Mucosa of stomach (tissue), 1 donor: ENCODE results near the gene EIF2AK3.

Experiments used
- H3K27me3 ChIP-seq: one replicate; pipeline ENCODE4 v1.7.0; 2013; ENCODE audit warnings: mild to moderate bottlenecking, low read length; ENCODE audit not compliant: control insufficient read depth, insufficient read depth
- H3K36me3 ChIP-seq: one replicate; pipeline ENCODE4 v1.7.0; 2013; ENCODE audit warnings: low read length; ENCODE audit not compliant: control insufficient read depth, insufficient read depth
- H3K4me1 ChIP-seq: one replicate; pipeline ENCODE4 v1.7.0; 2013; ENCODE audit warnings: mild to moderate bottlenecking, low read length; ENCODE audit not compliant: control insufficient read depth, insufficient read depth
- H3K4me3 ChIP-seq: one replicate; pipeline ENCODE4 v1.7.0; 2013; ENCODE audit warnings: low read length
- H3K9ac ChIP-seq: one replicate; pipeline ENCODE4 v1.7.0; 2013; ENCODE audit warnings: mild to moderate bottlenecking, low read length, moderate library complexity
- H3K9me3 ChIP-seq: one replicate; pipeline ENCODE4 v1.7.0; 2013; ENCODE audit warnings: mild to moderate bottlenecking, low read length, moderate library complexity; ENCODE audit not compliant: control insufficient read depth
- donor health status: Pancreatic carcinoma.

Gene EIF2AK3

DNA sequence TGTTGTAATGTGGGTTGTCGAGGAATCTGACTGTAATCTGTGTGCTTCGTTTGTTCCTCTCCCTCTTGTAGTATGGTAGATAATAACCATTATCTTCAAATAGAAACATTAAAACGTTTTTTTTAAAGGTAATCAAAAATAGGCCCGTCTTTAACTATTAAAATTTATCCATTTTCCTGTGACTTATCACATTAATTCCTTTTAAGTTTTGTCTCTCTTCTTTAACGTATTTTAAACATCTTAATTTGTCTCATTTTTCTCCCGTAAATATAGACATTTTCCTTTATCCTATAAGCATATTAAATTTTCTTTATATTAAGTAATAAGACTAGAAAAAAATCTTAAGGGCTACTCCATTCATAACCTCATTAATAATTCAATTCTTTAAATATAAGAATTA, 41.3 kb downstream of the EIF2AK3 start:
- H3K9ac ChIP-seq = no peak overlapping the region
- no peaks in the 10 kb centered on the region for H3K4me1 ChIP-seq
- peaks cover 20% of the 10 kb centered on the region for H3K36me3 ChIP-seq
- H3K4me3 ChIP-seq = no peak overlapping the region
- no peaks in the 10 kb centered on the region for H3K27me3 ChIP-seq
- no peaks in the 10 kb centered on the region for H3K9me3 ChIP-seq

DNA sequence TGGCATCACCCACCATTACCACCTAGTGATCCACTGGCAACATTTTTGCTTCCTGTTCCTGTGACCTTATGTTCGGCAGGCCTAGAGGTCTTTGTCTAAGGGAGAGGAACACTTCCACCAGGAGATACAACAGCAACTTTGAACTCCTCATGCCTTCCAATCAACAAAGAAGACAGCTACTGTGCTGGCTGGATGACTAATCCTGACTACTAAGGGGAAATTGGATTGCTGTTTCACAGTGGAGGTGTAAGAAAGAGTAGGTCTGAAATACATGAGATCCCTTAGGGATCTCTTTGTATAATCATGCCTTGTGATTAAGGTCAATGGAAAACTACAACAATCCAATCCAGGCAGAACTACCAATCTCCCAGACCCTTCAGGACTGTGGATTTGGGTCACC, 45.2 kb downstream of the EIF2AK3 start:
- no peaks in the 10 kb centered on the region for H3K9me3 ChIP-seq
- H3K36me3 ChIP-seq = peaks cover 13% of the 10 kb centered on the region
- H3K9ac ChIP-seq = no peak overlapping the region
- H3K27me3 ChIP-seq = no peaks in the 10 kb centered on the region
- H3K4me1 ChIP-seq = no peaks in the 10 kb centered on the region
- H3K4me3 ChIP-seq = no peak overlapping the region

DNA sequence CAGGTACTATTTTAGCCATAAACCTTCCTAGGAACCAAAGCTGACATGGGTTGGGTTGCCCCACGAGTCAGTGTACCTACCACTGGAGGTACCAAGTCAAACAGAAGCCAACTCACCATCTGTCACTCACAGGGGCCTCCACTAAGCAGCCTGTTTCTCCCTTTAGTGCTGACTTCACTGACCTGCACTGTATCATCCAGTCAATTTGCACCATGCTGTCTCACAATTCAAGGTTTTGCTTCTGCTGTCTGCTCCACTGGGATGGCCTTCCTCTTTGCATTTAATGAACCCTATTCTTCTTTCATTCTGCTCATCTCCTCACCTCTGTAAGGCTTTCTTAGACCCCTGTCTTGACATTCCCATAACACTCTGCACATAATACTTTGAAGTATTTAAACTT, 47.2 kb downstream of the EIF2AK3 start:
- no peaks in the 10 kb centered on the region for H3K4me1 ChIP-seq
- no peak overlapping the region for H3K4me3 ChIP-seq
- no peak overlapping the region for H3K9ac ChIP-seq
- no peaks in the 10 kb centered on the region for H3K27me3 ChIP-seq
- no peaks in the 10 kb centered on the region for H3K9me3 ChIP-seq
- H3K36me3 ChIP-seq = peaks cover 12% of the 10 kb centered on the region

DNA sequence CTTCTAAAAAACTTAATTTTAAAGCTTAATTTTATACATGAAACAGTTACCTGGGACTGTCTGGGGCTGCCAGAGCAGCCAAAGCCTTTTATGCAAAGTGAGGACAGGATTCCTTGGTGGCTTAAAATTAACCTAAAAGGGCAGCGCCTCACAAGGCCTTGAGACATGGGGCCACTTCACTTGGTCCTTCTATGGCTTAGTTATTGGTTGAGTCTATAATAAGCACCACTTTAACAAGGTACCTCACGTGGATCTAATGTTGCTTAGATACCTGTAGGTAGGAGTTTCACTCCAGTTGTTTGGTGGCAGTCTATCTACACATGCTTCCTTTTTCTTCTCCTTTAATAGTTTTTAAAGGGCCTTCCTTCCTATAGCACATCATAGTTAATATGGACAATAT, 51.6 kb downstream of the EIF2AK3 start:
- H3K36me3 ChIP-seq = peaks cover 15% of the 10 kb centered on the region
- no peaks in the 10 kb centered on the region for H3K4me1 ChIP-seq
- H3K9me3 ChIP-seq = no peaks in the 10 kb centered on the region
- no peak overlapping the region for H3K9ac ChIP-seq
- H3K27me3 ChIP-seq = no peaks in the 10 kb centered on the region
- H3K4me3 ChIP-seq = no peak overlapping the region

DNA sequence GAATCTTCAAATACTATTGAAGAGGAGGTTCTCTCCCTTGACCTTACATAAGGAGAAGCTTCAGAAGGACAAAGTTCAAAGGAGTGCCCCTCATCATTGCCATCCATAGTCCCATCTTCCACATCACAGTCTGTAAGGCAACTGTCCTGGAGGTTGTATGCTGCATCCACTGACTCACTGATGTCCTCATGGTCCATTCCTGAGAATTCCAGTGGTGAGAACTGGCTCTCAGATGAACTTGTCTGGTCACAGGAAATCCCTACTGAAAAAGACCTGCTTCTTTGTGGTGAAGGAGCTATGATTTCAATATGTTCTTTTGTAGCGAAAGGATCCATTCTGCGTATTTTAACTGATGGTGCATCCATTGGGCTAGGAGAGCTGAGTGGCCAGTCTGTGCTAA, 52.2 kb downstream of the EIF2AK3 start:
- Histone ChIP-seq H3K27me3 (no peaks in the 10 kb centered on the region), H3K36me3 (peaks cover 21% of the 10 kb centered on the region), H3K9me3 (no peaks in the 10 kb centered on the region), H3K4me1 (no peaks in the 10 kb centered on the region), H3K9ac (no peak overlapping the region), H3K4me3 (no peak overlapping the region)

DNA sequence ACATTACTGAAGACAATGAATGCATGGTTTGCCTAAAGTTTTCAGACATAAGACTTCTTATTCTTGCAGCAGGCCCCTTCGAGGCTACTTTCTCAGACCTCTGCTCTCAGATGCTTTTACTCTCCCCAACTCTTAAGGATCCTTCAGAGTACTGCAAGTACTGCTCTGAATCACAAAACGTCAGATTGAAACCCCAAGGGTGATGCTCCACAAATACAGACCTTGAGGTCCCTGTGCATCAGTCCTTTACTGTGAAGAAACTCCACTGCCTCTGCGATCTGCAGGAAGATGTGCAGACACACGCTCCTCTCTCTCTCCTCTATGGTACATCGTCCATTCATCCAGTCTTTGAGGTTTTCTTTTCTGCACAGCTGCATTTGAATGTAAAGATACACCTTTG, 52.8 kb downstream of the EIF2AK3 start:
- no peaks in the 10 kb centered on the region for H3K9me3 ChIP-seq
- H3K27me3 ChIP-seq = no peaks in the 10 kb centered on the region
- H3K36me3 ChIP-seq = peaks cover 21% of the 10 kb centered on the region
- no peak overlapping the region for H3K9ac ChIP-seq
- no peaks in the 10 kb centered on the region for H3K4me1 ChIP-seq
- no peak overlapping the region for H3K4me3 ChIP-seq

DNA sequence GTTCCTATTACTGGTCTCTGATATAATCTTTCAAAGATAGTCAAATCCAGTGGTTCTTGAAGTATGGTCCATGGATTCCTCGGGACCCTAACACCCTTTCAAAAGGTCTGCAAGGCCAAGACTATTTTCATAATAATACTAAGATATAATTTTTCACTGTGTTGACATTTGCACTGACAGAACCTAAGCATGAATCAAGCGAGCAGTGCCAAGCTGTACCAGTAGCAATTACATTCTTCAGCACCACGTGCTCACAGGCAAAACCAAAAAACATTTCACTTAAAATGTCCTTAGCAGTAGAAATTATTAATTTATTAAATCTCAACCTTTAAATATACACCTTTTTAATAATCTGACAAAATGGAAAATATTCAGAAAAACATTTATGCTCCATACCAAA, 59.1 kb downstream of the EIF2AK3 start:
- Histone ChIP-seq H3K9ac (no peak overlapping the region), H3K9me3 (no peaks in the 10 kb centered on the region), H3K4me3 (no peak overlapping the region), H3K4me1 (no peaks in the 10 kb centered on the region), H3K36me3 (peaks cover 13% of the 10 kb centered on the region), H3K27me3 (no peaks in the 10 kb centered on the region)

DNA sequence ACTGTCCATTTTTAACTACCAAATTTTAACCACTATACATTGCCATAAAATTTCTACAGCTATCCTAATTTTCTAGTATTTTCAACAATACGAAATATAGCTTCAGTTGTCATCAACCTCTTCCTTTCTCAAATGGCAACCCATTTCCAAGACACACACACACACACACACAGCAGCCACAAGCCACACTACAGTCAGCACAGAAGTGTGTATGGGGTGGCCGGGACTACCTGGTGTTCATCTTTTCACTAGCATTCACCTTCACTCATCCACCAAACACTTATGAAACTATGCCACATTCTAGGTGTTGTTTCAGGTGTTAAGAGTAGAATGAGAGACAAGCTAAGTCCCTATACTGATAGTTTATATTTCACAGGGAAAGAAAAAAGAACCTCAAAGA, 62.9 kb downstream of the EIF2AK3 start:
- Histone ChIP-seq H3K4me1 (no peaks in the 10 kb centered on the region), H3K9me3 (no peaks in the 10 kb centered on the region), H3K9ac (no peak overlapping the region), H3K36me3 (peaks cover 7% of the 10 kb centered on the region), H3K27me3 (no peaks in the 10 kb centered on the region), H3K4me3 (no peak overlapping the region)

DNA sequence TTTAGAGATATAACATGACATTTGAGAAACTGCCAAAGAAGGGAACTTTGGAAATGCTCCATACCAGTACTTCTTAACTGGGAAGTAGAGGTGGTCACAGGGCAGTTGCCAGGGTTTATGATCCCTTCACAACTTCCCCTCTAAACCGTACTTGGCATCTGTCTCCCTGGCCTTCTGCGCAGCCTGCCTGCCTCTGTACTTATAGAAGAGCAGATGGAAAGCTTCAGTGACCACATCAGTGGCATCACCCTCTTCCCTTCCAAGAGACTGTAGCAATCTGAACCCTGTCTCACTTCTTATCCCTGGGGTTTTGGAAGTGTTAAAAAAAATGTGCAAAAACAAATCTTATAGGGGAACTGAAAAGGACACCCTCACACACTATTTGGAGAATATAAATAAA, 64.1 kb downstream of the EIF2AK3 start:
- Histone ChIP-seq H3K9ac (no peak overlapping the region), H3K36me3 (no peaks in the 10 kb centered on the region), H3K4me1 (no peaks in the 10 kb centered on the region), H3K4me3 (no peak overlapping the region), H3K9me3 (no peaks in the 10 kb centered on the region), H3K27me3 (no peaks in the 10 kb centered on the region)

DNA sequence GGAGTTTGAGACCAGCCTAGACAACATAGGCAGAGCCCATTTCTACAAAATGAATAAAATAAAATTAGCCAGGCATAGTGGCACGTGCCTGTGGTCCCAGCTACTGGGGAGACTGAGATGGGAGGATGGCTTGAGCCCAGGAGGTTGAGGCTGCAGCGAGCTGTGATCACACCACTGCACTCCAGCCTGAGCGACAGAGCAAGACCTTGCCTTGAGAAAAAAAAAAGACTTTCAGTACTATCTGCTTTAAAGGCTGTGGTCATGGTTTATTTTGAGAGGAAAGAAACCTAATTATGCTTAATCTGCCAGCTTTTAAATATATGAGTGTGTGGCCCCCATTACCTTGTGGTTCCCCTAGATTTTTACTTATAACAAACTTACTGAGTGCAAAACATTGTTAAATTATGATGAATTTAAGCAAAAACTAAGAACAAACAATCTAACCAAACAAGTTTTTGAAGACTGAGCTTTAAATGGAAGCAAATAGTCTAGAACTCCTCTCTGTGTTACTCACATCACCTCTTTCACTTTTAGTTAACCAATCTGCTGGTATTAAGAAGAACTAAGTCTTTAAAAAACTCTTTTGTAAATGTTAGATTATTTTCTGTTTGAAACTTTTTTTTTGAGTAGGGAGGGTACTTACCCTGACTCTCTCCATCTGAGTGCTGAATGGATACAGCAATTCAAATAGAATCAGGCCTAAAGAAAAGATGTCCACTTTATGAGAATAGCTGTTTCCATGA, 65.4 kb downstream of the EIF2AK3 start:
- no peaks in the 10 kb centered on the region for H3K27me3 ChIP-seq
- H3K9me3 ChIP-seq = no peaks in the 10 kb centered on the region
- H3K36me3 ChIP-seq = peaks cover 3% of the 10 kb centered on the region
- H3K4me3 ChIP-seq = no peak overlapping the region
- H3K9ac ChIP-seq = no peak overlapping the region
- no peaks in the 10 kb centered on the region for H3K4me1 ChIP-seq

DNA sequence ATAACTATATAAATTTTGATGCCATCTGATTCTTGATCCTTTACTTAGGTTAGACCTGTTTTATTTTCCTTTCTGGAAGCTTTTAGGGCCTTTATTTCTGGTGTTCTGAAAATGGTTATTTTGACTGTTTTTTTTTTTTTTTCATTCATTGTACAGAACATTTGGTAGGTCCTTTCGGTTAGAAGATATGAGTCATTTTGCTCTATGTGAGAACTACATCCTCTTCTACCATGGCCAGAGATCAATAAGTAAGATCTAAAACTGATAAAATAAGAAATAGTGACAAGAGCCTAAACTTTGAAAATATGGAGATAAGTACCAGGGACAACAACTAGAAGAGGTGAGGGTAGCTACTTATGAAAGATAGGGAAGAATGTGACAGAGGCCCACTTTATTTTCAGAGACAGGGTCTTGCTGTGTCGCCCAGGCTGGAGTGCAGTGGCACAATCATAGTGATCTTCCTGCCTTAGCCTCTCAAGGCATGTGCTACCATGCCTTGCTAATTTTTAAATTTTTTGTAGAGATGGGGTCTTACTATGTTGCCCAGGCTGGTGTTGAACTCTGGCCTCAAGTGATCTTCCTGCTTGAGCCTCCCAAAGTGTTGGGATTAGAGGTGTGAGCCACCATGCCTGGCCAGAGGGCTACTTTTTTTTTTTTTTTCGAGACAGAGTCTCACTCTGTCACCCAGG, 66.5 kb downstream of the EIF2AK3 start:
- Histone ChIP-seq H3K4me1 (no peaks in the 10 kb centered on the region), H3K9me3 (no peaks in the 10 kb centered on the region), H3K4me3 (no peak overlapping the region), H3K36me3 (peaks cover 3% of the 10 kb centered on the region), H3K9ac (no peak overlapping the region), H3K27me3 (no peaks in the 10 kb centered on the region)

DNA sequence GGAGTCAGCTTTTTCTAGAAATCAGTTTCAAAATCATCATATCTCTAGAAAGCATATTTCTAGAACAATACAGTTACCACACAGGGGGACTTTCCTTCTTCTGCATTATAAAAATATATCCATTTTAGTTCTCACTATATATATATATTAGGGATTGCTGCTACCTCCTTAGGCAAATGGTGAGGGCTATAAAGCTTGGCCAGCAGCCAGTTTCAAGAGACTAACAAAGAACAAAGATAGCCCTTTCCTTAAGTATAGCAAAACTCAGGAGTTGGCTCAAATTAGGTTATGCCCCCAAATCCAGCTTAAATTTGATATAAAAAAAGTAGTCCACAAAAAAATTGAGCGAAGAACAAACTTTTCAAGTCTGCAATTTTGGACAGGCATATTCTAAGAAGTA, 70.0 kb downstream of the EIF2AK3 start:
- peaks cover 3% of the 10 kb centered on the region for H3K36me3 ChIP-seq
- H3K9ac ChIP-seq = no peak overlapping the region
- H3K27me3 ChIP-seq = no peaks in the 10 kb centered on the region
- H3K9me3 ChIP-seq = no peaks in the 10 kb centered on the region
- no peak overlapping the region for H3K4me3 ChIP-seq
- H3K4me1 ChIP-seq = no peaks in the 10 kb centered on the region
